ENCODE data around the gene ITGAX.

- TF ChIP-seq CTCF (IDR thresholded peaks at IDR 0.05) (no peak), POLR2A (IDR thresholded peaks at IDR 0.05) (no peak)
These were observed 47.7 kb downstream of the ITGAX start for GRCh38 chr16:31402687-31403086.
